GM12891 (cell line): Measurements from ENCODE around the gene FBXL17.

ENCODE experiments used
- DNase-seq: peaks from one replicate; pipeline ENCODE4 v3.0.0; 2011; ENCODE audit warnings: low spot score; ENCODE audit not compliant: insufficient read length
- FAIRE-seq: peaks from 2 replicates; lab custom pipeline; 2011; peaks lifted over from hg19 to GRCh38; lab: Jason Lieb, UNC
- PAX5 ChIP-seq: IDR thresholded peaks from 2 replicates; pipeline ENCODE4 v1.6.1; 2011; ENCODE audit warnings: low read length, moderate library complexity, mild to moderate bottlenecking; ENCODE audit not compliant: insufficient read depth, severe bottlenecking
- POLR2A ChIP-seq: IDR thresholded peaks from 2 replicates; pipeline ENCODE4 v1.6.1; 2011; ENCODE audit warnings: low read depth, low read length, control low read depth
- POLR2AphosphoS5 ChIP-seq: IDR thresholded peaks from 2 replicates; pipeline ENCODE4 v1.6.1; 2011; ENCODE audit warnings: low read depth, low read length, control low read depth
- POU2F2 ChIP-seq: IDR thresholded peaks from 2 replicates; pipeline ENCODE4 v1.6.1; 2011; ENCODE audit warnings: low read depth, mild to moderate bottlenecking, control low read depth, low read length, moderate library complexity
- SPI1 ChIP-seq: IDR thresholded peaks from 2 replicates; pipeline ENCODE4 v1.6.1; 2011; ENCODE audit warnings: low read depth, low read length, control low read depth
- TAF1 ChIP-seq: IDR thresholded peaks from 2 replicates; pipeline ENCODE4 v1.6.1; 2011; ENCODE audit warnings: low read depth, low read length, control low read depth

The FBXL17 gene

DNA sequence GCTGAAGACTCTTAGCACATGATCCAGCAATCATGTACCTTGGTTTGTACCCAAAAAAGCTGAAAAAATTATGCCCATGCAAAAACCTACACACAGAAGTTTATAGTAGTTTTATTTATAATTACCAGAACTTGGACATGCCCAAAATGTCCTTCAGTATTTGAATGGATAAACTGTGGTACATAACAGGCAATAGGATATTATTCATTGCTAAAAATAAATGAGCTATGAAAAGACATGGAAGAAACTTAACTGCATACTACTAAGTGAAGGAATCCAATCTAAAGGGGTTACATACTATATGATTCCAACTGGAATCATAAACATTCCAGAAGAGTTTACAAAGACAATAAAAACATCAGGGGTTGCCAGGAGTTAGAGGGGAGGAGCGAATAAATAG, 25.6 kb downstream of the FBXL17 start:
- TF ChIP-seq TAF1 (no peak), POLR2AphosphoS5 (no peak), POU2F2 (no peak)
- DNase-seq (no peak), FAIRE-seq (no peak)

GRCh38 chr5:108353087-108353486, 28.8 kb downstream of the FBXL17 start:
- no peak for TF ChIP-seq PAX5
- TF ChIP-seq POLR2AphosphoS5 = no peak
- no peak for TF ChIP-seq TAF1
- no peak for TF ChIP-seq POU2F2
- no peak for TF ChIP-seq SPI1
- TF ChIP-seq POLR2A = no peak
- DNase-seq (no peak), FAIRE-seq (no peak)

DNA sequence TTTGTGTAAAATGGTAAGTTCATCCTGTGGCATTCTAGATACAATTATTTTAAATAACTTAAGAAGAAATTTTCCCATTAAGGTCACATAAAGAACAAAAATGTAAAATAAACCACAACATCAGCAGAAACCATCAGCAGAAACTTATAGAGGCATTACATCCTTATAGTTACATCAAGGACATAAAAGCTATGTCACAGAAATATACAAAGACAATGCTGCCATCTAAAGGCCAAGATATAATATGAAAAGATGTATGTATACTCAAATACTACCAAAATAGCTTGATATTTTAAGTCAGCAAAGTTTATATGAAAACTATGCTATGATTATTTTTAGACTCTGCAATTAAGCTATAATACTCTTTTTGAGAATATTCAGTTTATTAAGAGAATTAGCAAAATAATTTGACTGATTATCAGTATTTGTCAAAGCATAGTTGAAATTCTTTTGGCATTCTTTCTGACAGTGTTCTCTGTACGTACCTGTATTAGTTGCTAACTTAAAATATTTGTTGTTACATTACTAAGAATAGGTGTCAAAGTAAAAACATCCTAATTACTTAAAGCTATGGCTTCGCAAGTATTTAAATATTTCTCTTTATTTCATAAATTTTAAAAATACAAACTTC, 36.2 kb downstream of the FBXL17 start:
- no peak for DNase-seq
- no peak for TF ChIP-seq PAX5
- TF ChIP-seq TAF1 = no peak
- TF ChIP-seq POLR2AphosphoS5 = no peak
- no peak for TF ChIP-seq SPI1
- TF ChIP-seq POLR2A = no peak
- no peak for TF ChIP-seq POU2F2
- no peak for FAIRE-seq

DNA sequence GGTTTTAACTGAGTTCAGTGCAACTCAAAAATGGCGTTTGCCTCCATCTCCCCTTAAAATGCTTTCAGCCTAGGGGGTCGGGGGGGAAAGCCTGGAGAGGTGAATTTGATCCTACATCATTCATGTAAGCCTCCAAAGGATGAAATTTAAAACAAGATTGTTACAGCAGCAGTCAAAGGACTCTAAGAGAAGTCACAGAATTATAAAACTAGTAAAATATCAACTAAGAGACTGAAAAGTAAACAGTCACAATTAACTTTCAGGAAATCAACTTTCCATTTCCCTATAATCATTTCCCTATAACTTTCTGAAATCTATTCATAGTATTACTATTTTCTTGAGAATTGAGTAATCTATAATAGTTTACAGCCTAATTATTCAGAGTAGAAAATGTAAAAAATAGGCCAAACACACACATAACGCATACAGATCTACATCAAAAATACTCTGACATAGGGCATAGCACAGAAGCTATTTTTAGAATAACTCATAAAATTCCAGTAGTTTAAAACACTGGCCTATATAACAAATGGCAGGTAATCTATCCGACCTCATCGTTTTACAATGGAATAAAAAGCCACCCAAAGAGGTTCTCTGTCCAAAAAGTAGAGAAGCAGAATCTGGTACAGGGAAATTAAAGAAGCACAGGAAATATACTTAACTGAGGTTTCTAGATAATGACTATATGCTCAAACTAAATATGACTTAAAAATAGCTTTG, 37.6 kb downstream of the FBXL17 start:
- FAIRE-seq (no peak), DNase-seq (no peak)
- no peak for TF ChIP-seq POLR2A
- TF ChIP-seq POU2F2 = no peak
- TF ChIP-seq POLR2AphosphoS5 = no peak

DNA sequence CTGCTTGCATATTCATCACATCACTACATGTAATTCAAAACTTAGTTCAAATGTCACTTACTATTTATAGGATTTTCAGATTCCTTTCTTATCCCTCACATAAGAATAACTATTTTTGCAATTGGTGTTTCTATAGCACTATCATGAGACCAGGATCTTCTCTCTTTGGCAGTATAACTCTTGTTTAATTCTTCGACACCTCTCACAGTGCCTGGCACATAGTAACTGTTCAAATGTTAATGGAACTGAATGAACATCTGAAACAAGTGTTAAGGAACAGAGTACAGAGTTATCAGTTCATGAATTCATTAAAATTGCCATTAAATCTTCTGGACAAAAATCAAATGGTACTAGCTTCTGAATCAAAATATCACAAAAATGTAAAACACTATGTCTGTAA, 40.0 kb downstream of the FBXL17 start:
- FAIRE-seq (no peak), DNase-seq (no peak)
- TF ChIP-seq POLR2A = no peak
- no peak for TF ChIP-seq TAF1
- no peak for TF ChIP-seq PAX5
- no peak for TF ChIP-seq POU2F2
- no peak for TF ChIP-seq POLR2AphosphoS5
- no peak for TF ChIP-seq SPI1

- TF ChIP-seq PAX5 = no peak
- TF ChIP-seq POLR2A = no peak
- no peak for TF ChIP-seq TAF1
- no peak for TF ChIP-seq POU2F2
- no peak for TF ChIP-seq POLR2AphosphoS5
- TF ChIP-seq SPI1 = no peak
- DNase-seq = no peak
- no peak for FAIRE-seq
These were observed 41.8 kb downstream of the FBXL17 start for GRCh38 chr5:108340131-108340530.

GRCh38 chr5:108339220-108339619, 42.7 kb downstream of the FBXL17 start:
- FAIRE-seq (no peak), DNase-seq (no peak)
- no peak for TF ChIP-seq POU2F2
- no peak for TF ChIP-seq SPI1
- no peak for TF ChIP-seq PAX5
- TF ChIP-seq TAF1 = no peak
- TF ChIP-seq POLR2AphosphoS5 = no peak

- TF ChIP-seq POU2F2 = no peak
- no peak for TF ChIP-seq POLR2A
- no peak for TF ChIP-seq TAF1
- no peak for TF ChIP-seq SPI1
- no peak for TF ChIP-seq POLR2AphosphoS5
- TF ChIP-seq PAX5 = no peak
- DNase-seq (no peak), FAIRE-seq (no peak)
These were observed 47.7 kb downstream of the FBXL17 start for GRCh38 chr5:108334225-108334624.

DNA sequence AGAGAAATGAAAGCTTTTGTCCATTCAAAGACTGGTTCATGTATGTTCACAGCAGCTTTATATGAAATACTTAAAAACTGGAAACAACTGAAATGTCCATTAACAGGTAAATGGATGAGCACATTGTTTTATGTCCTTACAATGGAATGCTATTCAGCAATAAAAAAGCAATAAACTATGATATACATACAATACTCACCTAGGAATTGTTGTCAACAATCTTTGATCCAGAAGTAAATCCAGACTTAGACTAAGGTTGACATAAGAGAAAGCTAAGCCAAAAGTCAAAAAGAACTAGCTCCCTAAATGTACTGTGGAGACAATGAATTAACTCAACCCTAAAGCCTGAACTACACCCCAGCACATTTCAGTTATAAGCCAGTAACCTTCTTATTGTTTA, 54.9 kb downstream of the FBXL17 start:
- FAIRE-seq (no peak), DNase-seq (no peak)
- TF ChIP-seq POU2F2 = no peak
- TF ChIP-seq PAX5 = no peak
- no peak for TF ChIP-seq TAF1
- TF ChIP-seq POLR2A = no peak
- TF ChIP-seq SPI1 = no peak
- TF ChIP-seq POLR2AphosphoS5 = no peak

GRCh38 chr5:108324886-108325285, 57.0 kb downstream of the FBXL17 start:
- FAIRE-seq (no peak), DNase-seq (no peak)
- TF ChIP-seq POLR2A (no peak), TAF1 (no peak), PAX5 (no peak), POLR2AphosphoS5 (no peak), SPI1 (no peak), POU2F2 (no peak)
